ENCODE results near the gene RABGAP1L.

DNA sequence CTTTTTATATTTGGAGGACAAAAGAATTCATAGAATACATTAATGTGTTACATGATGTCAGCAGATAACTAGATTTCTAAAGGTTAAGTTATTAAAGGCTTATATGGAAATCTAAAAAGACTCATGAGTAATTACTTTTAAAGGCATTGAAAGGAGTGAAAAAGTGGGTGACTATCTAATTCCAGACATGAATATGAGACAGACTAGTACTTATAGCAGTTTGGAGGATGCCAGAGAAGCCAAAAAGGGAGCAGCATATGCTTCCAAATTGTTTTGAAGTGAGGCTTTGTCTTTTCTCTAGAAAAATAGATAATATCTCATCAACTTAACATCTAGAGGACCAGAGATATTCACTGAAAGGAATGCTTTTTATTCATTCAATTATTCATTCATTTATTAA lies 564.9 kb downstream of the RABGAP1L start:
- TF ChIP-seq, protein P1, sequence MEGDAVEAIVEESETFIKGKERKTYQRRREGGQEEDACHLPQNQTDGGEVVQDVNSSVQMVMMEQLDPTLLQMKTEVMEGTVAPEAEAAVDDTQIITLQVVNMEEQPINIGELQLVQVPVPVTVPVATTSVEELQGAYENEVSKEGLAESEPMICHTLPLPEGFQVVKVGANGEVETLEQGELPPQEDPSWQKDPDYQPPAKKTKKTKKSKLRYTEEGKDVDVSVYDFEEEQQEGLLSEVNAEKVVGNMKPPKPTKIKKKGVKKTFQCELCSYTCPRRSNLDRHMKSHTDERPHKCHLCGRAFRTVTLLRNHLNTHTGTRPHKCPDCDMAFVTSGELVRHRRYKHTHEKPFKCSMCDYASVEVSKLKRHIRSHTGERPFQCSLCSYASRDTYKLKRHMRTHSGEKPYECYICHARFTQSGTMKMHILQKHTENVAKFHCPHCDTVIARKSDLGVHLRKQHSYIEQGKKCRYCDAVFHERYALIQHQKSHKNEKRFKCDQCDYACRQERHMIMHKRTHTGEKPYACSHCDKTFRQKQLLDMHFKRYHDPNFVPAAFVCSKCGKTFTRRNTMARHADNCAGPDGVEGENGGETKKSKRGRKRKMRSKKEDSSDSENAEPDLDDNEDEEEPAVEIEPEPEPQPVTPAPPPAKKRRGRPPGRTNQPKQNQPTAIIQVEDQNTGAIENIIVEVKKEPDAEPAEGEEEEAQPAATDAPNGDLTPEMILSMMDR (conservative IDR thresholded peaks at IDR 0.05; ENCODE audit: low read length) = no peak
- no peak for TF ChIP-seq EZH2phosphoT487 (IDR thresholded peaks at IDR 0.05; ENCODE audit: borderline replicate concordance)
